NCI-H2227 (cell line): ENCODE measurements around the gene SCN1B.
"Not testable (repeated sequence)": the region's sequence is repeated elsewhere in the genome, so short reads cannot be mapped to it uniquely, and the experiment has no call there.

ENCODE experiments used
- DNase-seq: peaks from one replicate; lab custom pipeline; 2025; ENCODE audit not compliant: unreplicated experiment; lab: John Stamatoyannopoulos, UW

Gene SCN1B

GRCh38 chr19:35015954-35016351 is 14.3 kb upstream of the SCN1B start:
- DNase-seq: no peak

DNA sequence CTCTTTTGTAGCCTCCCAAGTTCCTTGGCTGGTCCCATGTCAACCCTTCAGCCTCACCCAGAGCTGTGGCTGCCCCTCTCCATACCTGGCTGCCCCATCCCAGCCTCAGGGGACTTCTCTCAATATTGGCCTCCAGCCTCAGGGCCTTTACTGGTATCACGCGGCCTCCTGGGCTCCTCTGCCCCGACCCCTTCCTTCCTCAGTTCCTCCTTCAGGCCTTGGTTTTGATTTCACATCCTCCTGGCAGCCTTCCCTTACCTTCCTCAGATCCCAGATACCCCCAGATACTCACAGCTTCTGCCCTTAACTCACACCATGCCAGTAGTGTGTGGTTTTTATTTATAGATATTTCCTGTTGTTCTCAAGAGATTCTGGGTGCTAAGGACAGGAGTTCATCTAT is 12.8 kb upstream of the SCN1B start:
- DNase-seq: no peak

GRCh38 chr19:35018379-35018778 is 11.9 kb upstream of the SCN1B start:
- no peak for DNase-seq

DNA sequence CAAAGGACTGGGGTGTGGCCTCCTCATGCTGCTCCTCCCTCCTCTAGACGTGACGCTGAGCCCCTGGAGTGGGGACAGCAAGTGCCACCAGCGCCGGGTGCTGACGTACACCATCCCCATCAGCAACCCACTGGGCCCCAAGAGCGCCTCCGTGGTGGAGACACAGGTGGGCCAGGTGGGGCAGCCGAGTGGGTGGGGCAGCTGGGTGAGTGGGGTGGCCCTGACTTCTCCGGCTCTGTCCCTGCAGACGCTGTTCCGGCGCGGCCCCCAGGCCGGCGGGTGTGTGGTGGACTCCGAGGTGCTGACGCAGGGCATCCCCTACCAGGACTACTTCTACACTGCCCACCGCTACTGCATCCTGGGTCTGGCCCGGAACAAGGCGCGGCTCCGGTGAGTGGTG is 11.1 kb upstream of the SCN1B start:
- no peak for DNase-seq

DNA sequence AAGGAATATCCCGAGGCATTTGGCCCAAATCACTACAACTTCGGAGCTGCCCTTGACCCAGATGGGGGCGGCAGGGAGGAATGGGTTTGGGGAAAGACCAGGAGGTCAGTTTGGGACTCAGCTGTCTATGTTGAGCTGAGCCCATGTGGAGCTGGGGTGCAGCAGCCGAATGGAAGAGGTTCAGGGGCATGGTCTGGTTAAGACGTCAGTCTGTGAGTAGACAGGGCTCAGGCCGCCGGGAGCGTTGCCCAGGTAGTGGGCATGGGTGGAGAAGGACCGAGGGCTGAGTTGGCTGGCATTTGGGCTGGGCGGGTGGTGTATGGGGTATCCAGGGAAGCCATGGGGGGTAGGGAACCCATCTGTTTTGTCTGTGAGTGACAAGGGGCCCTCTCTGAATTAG is 9.3 kb upstream of the SCN1B start:
- DNase-seq: no peak

DNA sequence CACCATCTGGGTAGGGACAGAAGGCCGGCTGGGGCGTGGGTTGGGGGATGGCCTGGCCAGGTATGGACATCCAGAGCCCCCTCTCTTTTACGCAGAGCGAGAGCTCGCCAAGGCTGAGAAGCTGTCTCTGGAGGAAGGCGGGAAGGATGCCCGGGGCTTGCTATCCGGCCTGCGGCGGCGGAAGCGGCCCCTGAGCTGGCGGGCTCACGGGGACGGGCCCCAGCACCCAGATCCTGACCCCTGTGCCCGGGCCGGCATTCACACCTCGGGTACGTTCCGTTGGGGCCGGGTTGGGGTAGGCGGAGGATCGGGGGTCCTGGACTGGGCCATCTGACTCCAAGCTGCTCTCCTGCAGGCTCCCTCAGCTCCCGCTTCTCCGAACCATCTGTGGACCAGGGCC is 8.7 kb upstream of the SCN1B start:
- DNase-seq: no peak

GRCh38 chr19:35022460-35022859 is 7.8 kb upstream of the SCN1B start:
- DNase-seq: no peak

- DNase-seq: no peak
Observed at GRCh38 chr19:35023428-35023827, 6.8 kb upstream of the SCN1B start.

GRCh38 chr19:35024095-35024494 is 6.2 kb upstream of the SCN1B start:
- DNase-seq: no peak

GRCh38 chr19:35025969-35026368 is 4.3 kb upstream of the SCN1B start:
- DNase-seq: no peak

GRCh38 chr19:35026418-35026817 is 3.9 kb upstream of the SCN1B start:
- DNase-seq: no peak

DNA sequence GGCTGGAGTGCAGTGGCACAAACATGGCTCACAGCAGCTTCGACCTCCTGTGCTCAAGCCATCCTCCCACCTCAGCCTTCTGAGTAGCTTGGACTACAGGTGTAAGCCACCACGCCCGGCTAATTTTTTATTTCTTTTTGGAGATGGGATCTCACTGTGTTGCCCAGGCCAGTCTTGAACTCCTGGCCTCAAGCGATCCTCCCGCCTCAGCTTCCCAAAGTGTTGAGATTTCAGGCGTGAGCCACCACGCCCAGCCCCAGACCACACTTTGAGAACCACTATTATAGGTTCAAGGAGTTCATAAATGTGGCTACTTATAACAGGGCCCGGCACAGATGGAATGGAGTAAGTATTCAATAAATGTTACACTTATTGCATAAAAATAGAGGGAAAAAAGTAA is 3.3 kb upstream of the SCN1B start:
- no peak for DNase-seq

DNA sequence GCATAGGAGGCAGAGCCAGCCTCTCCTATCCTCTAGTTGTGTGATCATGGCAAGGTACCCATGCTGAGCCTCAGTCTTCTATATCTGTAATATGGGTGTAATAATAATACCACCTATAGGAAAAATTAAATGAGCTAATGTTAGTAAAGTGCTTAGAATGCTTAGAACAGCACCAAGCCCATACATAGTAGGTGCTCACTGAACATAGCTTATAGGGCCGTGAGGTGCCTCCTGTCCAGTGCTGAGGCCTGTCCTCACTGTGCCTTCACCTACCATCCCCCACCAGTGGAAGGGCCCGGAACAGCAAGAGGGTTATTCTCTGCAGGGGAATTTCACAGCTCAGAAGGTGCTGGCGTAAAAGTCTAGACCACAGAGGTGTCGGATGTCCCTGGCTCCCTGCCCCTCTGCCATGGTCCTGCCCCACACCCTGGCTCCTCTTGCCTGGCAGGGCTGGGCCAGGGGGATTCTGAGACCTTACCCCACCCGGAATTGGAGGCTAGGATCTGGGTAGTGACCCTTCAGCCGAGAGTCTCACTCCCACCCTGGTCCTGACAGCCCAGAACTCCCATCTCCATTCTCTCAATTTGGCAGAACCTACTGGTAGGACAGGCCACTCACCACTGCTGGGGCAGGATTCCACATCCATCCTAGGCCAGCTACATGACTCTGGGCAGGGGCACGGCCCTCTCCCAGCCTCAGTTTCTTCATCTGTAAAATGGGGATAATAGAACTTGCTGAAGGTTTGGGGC is 2.2 kb upstream of the SCN1B start:
- DNase-seq: no peak

DNA sequence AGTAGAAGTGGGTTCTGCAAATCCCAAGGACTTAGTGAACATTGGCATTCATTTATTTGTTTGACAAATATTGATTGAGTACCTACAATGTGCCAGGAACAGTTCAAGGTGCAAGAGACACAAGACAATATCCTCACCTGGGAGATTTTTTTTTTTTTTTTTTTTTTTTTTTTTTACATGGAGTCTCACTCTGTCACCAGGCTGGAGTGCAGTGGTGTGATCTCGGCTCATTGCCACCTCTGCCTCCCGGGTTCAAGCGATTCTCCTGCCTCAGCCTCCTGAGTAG is 1.7 kb upstream of the SCN1B start:
- DNase-seq: not testable (repeated sequence)

- not testable (repeated sequence) for DNase-seq
Observed at GRCh38 chr19:35029275-35029736, 964 bp upstream of the SCN1B start.

DNA sequence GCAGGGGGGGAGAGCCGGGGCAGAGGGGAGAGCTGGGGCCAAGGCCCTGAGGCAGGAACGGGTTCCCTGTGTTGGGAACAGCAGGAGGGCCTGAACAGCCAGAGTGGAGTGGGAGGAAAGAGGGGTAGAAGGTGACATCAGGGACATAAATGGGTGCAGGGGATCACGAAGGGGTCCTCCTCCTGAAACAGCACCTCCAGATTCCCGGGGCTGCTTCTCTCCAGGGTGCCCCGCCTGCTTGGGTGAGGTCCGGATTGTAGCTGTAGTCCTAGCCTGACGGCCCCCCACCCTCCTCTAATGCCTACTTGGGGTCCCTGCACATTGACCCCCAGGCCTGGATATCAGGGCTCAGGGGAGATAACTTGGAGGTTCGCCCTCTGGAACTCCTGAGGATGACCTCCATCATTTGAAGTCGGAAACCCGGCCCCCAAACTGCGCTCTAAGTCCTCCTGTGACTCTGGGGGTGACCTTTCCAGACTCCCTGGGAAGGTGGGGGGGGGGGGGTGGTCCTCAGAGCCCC is 473 bp upstream of the SCN1B start:
- no peak for DNase-seq

- peak; percentile 85 for DNase-seq
Observed at GRCh38 chr19:35031072-35031881, 1.0 kb downstream of the SCN1B start.

DNA sequence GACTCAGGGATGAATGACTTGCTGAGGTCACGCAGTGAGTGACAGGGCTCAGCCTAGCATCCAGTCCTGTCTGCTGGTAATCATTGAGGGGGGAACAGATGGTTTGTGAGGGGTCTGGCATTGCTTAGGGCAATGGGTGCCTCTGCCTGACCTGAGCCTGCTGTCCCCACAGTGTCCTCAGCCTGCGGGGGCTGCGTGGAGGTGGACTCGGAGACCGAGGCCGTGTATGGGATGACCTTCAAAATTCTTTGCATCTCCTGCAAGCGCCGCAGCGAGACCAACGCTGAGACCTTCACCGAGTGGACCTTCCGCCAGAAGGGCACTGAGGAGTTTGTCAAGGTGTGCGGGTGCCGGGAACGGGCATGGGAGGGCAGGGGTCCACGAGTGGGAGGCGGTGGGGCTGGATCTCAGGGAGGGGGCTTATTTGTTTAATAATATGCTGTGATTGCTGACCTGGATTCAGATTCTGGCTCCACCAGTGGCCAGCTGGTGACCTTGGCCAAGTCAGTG is 2.1 kb downstream of the SCN1B start:
- no peak for DNase-seq

DNA sequence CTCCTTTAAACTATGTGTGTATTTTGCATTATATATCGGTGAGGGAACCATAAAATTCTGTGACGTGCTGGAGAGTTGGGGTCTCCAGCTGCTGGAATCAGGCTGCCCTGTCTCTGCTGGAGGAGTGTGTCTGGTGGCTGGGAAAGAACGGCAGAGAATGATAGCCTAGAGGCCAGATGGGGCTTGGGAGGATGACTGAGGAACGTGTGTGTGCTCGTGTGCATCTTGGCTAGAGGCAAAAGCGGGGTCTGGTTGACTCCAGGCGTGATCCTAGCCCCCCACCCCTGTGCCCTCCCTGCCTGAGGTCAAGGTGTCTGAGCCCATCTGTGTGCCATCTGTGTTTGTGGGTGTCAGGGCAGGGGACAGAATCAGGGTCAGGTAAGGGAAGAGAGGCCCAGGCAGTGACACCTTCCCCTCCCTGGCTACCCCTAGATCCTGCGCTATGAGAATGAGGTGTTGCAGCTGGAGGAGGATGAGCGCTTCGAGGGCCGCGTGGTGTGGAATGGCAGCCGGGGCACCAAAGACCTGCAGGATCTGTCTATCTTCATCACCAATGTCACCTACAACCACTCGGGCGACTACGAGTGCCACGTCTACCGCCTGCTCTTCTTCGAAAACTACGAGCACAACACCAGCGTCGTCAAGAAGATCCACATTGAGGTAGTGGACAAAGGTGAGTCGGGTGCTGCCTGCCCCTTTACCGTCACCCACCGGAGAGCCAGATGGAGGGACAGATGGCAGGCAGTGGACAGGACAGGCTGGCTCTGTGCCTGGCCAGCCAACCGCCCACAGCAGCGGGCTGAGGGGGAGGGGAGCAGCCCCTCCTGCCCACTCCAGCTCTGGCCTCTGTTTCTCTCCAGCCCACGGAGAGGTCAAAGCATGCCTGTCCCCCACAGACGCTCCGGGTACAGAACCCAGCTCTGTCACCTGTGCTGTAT is 3.1 kb downstream of the SCN1B start:
- DNase-seq: no peak

GRCh38 chr19:35034005-35034502 is 3.8 kb downstream of the SCN1B start:
- no peak for DNase-seq
